DOHH2 (cell line): ENCODE data around the gene NLGN4X.

ENCODE experiments used
- CTCF ChIP-seq: fragments of 200-600 bp; sonication (generic); IDR thresholded peaks from one replicate; pipeline ENCODE4 v1.5.1; 2014; ENCODE audit warnings: antibody characterized with exemption, mild to moderate bottlenecking, low read depth, low read length; ENCODE audit not compliant: poor library complexity, severe bottlenecking
- EZH2phosphoT487 ChIP-seq: fragments of 200-600 bp; sonication (generic); IDR thresholded peaks from 2 replicates; pipeline ENCODE4 v1.6.1; 2017; ENCODE audit warnings: borderline replicate concordance, mild to moderate bottlenecking, antibody characterized with exemption, low read length, moderate library complexity, mixed read lengths

DNA sequence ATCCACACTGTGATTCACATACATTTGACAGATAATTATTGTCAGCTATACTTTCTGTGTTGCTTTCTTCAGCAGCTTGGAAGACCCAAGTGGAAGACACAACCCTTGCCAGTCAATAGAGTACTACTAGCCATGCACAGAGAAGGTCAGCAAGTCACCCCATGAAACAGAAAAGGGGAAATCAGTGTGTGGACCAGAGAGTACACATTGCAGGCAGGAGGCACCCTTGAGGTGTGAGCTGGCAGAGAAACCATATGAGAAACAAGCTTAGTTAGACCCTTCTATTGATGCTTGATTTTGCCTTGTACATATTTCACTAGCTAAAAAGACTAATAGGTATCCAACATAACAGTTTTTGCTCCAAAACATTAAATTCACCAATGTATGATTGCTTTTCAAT lies 99.5 kb downstream of the NLGN4X start:
- no peak for TF ChIP-seq CTCF
- TF ChIP-seq EZH2phosphoT487: no peak
